ENCODE data around the gene GRHL3.

The GRHL3 gene

DNA sequence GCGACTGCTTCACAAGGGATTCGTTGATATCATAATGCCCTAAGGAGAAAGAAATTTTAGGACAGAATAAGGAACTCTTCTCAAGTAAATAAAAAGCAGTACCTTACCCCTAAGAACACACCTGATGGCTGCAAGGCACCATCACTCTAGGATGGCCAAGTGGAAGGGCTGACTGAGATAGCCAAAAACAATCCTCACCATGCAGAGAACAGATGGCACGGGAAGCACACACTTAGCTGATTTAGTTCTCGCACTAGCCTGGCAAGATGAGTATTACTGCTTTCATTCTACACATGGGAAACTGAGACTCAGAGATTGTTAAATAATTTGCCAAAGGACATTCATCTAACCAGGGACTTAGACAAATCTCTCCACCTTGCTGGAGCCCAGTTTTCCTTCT, 50.6 kb downstream of the GRHL3 start:
- ChIA-PET CTCF (no interaction called here), POLR2A (no interaction called here)
- no peak for DNase-seq (ENCODE audit: extremely low spot score)
- TF ChIP-seq SUZ12 (IDR thresholded peaks at IDR 0.05): no peak
- no peak for TF ChIP-seq BHLHE40 (IDR thresholded peaks at IDR 0.05; ENCODE audit: borderline replicate concordance)
- TF ChIP-seq ARNT (IDR thresholded peaks at IDR 0.05): no peak
- no peak for TF ChIP-seq LEF1 (IDR thresholded peaks at IDR 0.05; ENCODE audit: borderline replicate concordance)
- TF ChIP-seq FOXM1 (IDR thresholded peaks at IDR 0.05; ENCODE audit: borderline replicate concordance): no peak
- TF ChIP-seq ZNF384 (IDR thresholded peaks at IDR 0.05): no peak
- TF ChIP-seq NFRKB (IDR thresholded peaks at IDR 0.05): no peak
- no peak for TF ChIP-seq CTBP1 (IDR thresholded peaks at IDR 0.05; ENCODE audit: borderline replicate concordance)

DNA sequence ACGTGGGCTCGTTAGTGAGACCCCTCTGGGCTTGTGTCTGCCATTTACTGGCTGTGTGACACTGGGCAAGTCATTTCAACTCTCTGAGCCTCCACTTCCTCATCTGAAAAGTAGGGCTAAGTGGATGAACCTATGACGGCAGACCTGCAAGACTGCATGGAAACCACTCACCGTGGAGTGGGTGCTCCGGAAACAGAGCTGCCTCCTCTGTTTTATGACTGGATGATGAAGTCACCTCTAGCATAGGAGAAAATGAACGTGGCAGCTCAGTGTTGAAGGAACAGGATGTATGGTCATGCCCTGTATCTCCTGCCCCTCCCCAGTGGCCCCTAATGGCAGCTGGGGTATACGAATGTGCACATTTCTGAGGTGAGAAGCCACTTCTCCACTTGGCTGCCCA, 53.9 kb downstream of the GRHL3 start:
- POLR2A ChIA-PET: interaction anchor here (1.4 kb wide), 1 partner anchor 9 kb away, joined by 3 read pairs; no protein-coding TSS in a partner anchor
- TF ChIP-seq SUZ12 (IDR thresholded peaks at IDR 0.05): no peak
- TF ChIP-seq L3MBTL2 (conservative IDR thresholded peaks at IDR 0.05): no peak
- no peak for TF ChIP-seq FOXK2 (IDR thresholded peaks at IDR 0.05)
- no peak for TF ChIP-seq ZNF384 (IDR thresholded peaks at IDR 0.05)
- no peak for TF ChIP-seq HDGF (IDR thresholded peaks at IDR 0.05; ENCODE audit: borderline replicate concordance)
- no peak for TF ChIP-seq ARNT (IDR thresholded peaks at IDR 0.05)
- no peak for TF ChIP-seq LEF1 (IDR thresholded peaks at IDR 0.05; ENCODE audit: borderline replicate concordance)
- no peak for TF ChIP-seq TARDBP (IDR thresholded peaks at IDR 0.05)
- no peak for TF ChIP-seq NFRKB (IDR thresholded peaks at IDR 0.05)
- TF ChIP-seq BHLHE40 (IDR thresholded peaks at IDR 0.05; ENCODE audit: borderline replicate concordance): no peak
- TF ChIP-seq ELF4 (IDR thresholded peaks at IDR 0.05): no peak
- TF ChIP-seq SP1 (IDR thresholded peaks at IDR 0.05): no peak

DNA sequence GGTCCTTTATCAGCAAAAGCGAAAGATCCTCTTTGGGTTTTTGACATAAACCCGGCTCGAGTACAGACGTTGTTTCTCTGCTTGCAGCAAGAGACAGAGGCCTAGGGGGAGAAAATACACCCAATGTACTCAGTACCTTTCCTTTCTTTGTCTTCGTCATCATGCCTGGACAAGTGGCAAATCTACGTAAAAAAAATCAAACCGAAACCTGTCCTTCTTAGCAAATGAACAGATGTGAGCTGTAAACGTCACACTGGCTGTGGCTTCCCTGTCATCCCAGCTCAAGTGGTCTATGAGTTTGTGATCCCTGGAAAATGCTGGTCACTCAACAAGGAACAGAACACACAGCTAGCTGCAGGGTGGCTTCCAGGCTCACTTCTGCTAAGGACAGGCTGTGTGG, 54.6 kb downstream of the GRHL3 start:
- DNase-seq (ENCODE audit: extremely low spot score): no peak
- ChIA-PET POLR2A (interaction anchor here (1.4 kb wide), 1 partner anchor 9 kb away, joined by 3 read pairs; no protein-coding TSS in a partner anchor), CTCF (interaction anchor here (0.6 to 1.3 kb wide), 3 partner anchors 17 to 174 kb away, joined by 3 to 4 read pairs (median 4); no protein-coding TSS in a partner anchor)
- TF ChIP-seq L3MBTL2 (conservative IDR thresholded peaks at IDR 0.05): no peak
- TF ChIP-seq SUZ12 (IDR thresholded peaks at IDR 0.05): no peak
- TF ChIP-seq FOXA1 (IDR thresholded peaks at IDR 0.05): no peak
- no peak for TF ChIP-seq LEF1 (IDR thresholded peaks at IDR 0.05; ENCODE audit: borderline replicate concordance)
- TF ChIP-seq NFRKB (IDR thresholded peaks at IDR 0.05): no peak
- TF ChIP-seq CTBP1 (IDR thresholded peaks at IDR 0.05; ENCODE audit: borderline replicate concordance): no peak

More for the DNA sequence above, 53.9 kb downstream of the GRHL3 start:
- no peak for DNase-seq (ENCODE audit: extremely low spot score)
- CTCF ChIA-PET: interaction anchor here (1.2 to 1.3 kb wide), 2 partner anchors 18 to 174 kb away, joined by 4 read pairs; no protein-coding TSS in a partner anchor

DNA sequence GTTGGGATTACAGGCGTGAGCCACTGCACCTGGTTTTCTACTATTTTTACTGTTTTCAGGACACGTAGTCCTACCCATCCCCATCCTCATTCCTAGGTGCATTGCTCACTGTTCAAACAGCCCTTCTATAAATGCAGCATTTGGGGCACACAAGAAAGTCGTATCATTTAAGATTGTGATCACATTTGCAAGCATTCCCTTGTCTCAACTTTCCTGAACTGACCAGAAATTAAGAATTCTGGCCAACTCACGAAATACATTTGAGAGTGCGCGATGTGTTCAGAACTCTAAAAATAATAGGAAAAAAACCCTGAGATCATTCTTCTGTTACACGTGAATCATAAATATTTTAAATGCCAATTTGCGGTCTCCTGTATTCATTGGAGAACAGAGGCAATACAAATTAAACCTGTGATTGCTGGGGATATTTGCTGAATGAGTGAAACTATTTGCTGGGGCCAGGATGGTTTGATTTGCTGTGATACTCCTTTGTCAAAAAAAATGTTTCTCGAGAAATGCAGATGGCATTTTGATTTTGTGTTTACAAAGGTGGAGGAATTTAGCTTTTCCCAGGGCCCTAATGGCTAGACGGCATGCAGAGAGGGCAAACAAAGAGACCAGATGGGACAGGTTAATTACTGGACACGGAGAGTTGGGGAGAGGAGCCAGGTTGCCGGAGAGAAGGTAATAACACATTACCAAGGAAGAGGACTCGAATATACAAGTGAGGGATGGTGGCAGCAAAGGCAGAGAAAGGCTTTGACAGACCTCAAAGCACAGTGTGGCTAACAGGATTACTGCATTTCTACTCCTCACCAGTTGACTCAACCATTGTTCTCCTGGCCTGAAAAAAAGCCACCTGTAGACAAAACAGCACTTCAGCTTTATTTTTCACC, 56.0 kb downstream of the GRHL3 start:
- DNase-seq (ENCODE audit: extremely low spot score): no peak
- POLR2A ChIA-PET: no interaction called here
- CTCF ChIA-PET: no interaction called here
- no peak for TF ChIP-seq BHLHE40 (IDR thresholded peaks at IDR 0.05; ENCODE audit: borderline replicate concordance)
- no peak for TF ChIP-seq FOXK2 (IDR thresholded peaks at IDR 0.05)
- no peak for TF ChIP-seq L3MBTL2 (conservative IDR thresholded peaks at IDR 0.05)
- TF ChIP-seq, protein P1, sequence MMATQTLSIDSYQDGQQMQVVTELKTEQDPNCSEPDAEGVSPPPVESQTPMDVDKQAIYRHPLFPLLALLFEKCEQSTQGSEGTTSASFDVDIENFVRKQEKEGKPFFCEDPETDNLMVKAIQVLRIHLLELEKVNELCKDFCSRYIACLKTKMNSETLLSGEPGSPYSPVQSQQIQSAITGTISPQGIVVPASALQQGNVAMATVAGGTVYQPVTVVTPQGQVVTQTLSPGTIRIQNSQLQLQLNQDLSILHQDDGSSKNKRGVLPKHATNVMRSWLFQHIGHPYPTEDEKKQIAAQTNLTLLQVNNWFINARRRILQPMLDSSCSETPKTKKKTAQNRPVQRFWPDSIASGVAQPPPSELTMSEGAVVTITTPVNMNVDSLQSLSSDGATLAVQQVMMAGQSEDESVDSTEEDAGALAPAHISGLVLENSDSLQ (IDR thresholded peaks at IDR 0.05): no peak
- TF ChIP-seq TARDBP (IDR thresholded peaks at IDR 0.05): no peak
- no peak for TF ChIP-seq HDGF (IDR thresholded peaks at IDR 0.05; ENCODE audit: borderline replicate concordance)
- TF ChIP-seq FOXA1 (IDR thresholded peaks at IDR 0.05): no peak
- no peak for TF ChIP-seq LEF1 (IDR thresholded peaks at IDR 0.05; ENCODE audit: borderline replicate concordance)
- TF ChIP-seq ARNT (IDR thresholded peaks at IDR 0.05): no peak
- no peak for TF ChIP-seq ELF4 (IDR thresholded peaks at IDR 0.05)
- TF ChIP-seq FOXM1 (IDR thresholded peaks at IDR 0.05; ENCODE audit: borderline replicate concordance): no peak
- TF ChIP-seq CTBP1 (IDR thresholded peaks at IDR 0.05; ENCODE audit: borderline replicate concordance): no peak

DNA sequence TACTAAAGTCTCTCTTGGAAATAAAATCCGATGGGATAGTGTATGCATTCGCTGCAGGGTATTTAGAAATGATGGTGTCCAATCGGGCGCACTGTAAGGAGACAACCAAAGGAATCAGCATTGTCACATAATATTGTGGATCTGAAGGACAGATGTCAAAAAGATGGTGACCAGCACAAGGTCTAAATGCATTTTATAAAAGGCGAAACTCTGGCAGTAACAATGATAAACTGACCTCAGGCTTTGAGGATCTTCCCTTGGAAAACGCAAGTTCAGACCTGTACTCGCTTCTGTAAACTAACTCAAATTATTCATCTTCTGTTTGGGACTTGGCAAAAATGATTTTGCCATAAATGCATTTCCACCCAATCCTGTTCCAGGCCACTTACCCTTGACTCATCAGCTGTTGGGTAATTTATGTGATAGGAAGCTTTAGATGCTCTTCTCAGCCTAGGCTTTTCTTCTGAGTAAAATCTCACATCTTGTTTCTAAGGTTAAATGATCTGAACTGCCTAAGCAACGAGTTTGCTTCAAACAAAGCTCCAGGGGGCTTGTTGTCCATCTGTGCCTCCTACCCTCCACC, 60.7 kb downstream of the GRHL3 start:
- no peak for DNase-seq (ENCODE audit: extremely low spot score)
- ChIA-PET POLR2A (no interaction called here), CTCF (no interaction called here)
- no peak for TF ChIP-seq SUZ12 (IDR thresholded peaks at IDR 0.05)
- TF ChIP-seq ELF4 (IDR thresholded peaks at IDR 0.05): no peak
- no peak for TF ChIP-seq ZNF384 (IDR thresholded peaks at IDR 0.05)
- TF ChIP-seq FOXM1 (IDR thresholded peaks at IDR 0.05; ENCODE audit: borderline replicate concordance): no peak
- TF ChIP-seq L3MBTL2 (conservative IDR thresholded peaks at IDR 0.05): no peak
- no peak for TF ChIP-seq CTBP1 (IDR thresholded peaks at IDR 0.05; ENCODE audit: borderline replicate concordance)
- no peak for TF ChIP-seq NFRKB (IDR thresholded peaks at IDR 0.05)
- no peak for TF ChIP-seq SP1 (IDR thresholded peaks at IDR 0.05)
- no peak for TF ChIP-seq HDGF (IDR thresholded peaks at IDR 0.05; ENCODE audit: borderline replicate concordance)
- TF ChIP-seq FOXA1 (IDR thresholded peaks at IDR 0.05): no peak
- TF ChIP-seq LEF1 (IDR thresholded peaks at IDR 0.05; ENCODE audit: borderline replicate concordance): no peak
- TF ChIP-seq ARNT (IDR thresholded peaks at IDR 0.05): no peak
- TF ChIP-seq FOXK2 (IDR thresholded peaks at IDR 0.05): no peak
- TF ChIP-seq TARDBP (IDR thresholded peaks at IDR 0.05): no peak
- TF ChIP-seq, protein P1 (IDR thresholded peaks at IDR 0.05): no peak
- TF ChIP-seq BHLHE40 (IDR thresholded peaks at IDR 0.05; ENCODE audit: borderline replicate concordance): no peak

DNA sequence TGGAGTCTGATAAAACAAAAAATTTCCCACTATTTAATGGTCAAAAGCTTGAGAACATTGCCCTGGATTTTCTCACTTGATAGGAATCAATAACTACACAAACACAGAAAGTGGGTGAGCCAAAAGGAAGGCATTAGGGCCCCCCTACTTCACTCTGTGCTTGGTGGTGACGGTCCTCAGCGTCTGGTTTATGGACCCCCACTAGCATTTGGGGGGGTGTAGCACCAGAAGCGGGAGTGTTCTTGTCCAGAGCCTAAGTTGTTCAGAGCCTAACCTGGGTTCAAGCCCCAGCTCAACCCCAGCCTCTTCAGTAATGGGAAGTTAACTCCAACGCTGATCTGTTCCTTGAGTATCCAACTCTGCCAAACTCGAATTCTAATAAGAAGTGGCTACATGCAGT, 61.4 kb downstream of the GRHL3 start:
- no peak for DNase-seq (ENCODE audit: extremely low spot score)
- POLR2A ChIA-PET: no interaction called here
- TF ChIP-seq CTBP1 (IDR thresholded peaks at IDR 0.05; ENCODE audit: borderline replicate concordance) (no peak), LEF1 (IDR thresholded peaks at IDR 0.05; ENCODE audit: borderline replicate concordance) (no peak), SP1 (IDR thresholded peaks at IDR 0.05) (no peak), ZNF384 (IDR thresholded peaks at IDR 0.05) (no peak), HDGF (IDR thresholded peaks at IDR 0.05; ENCODE audit: borderline replicate concordance) (no peak), ARNT (IDR thresholded peaks at IDR 0.05) (no peak), NFRKB (IDR thresholded peaks at IDR 0.05) (no peak), FOXA1 (IDR thresholded peaks at IDR 0.05) (no peak), TARDBP (IDR thresholded peaks at IDR 0.05) (no peak), FOXK2 (IDR thresholded peaks at IDR 0.05) (no peak), FOXM1 (IDR thresholded peaks at IDR 0.05; ENCODE audit: borderline replicate concordance) (no peak), BHLHE40 (IDR thresholded peaks at IDR 0.05; ENCODE audit: borderline replicate concordance) (no peak), L3MBTL2 (conservative IDR thresholded peaks at IDR 0.05) (no peak)
- TF ChIP-seq, protein P1 (IDR thresholded peaks at IDR 0.05): no peak
- CTCF ChIA-PET: no interaction called here
